Measurements from ENCODE around the gene HP. TPM values are rescaled to one million over a fixed set of nuclear protein-coding genes. Genes with fewer than 3 reads are reported as not detected.
"Not testable (repeated sequence)": the region's sequence is repeated elsewhere in the genome, so short reads cannot be mapped to it uniquely, and the experiment has no call there.

Gene HP, protein sequence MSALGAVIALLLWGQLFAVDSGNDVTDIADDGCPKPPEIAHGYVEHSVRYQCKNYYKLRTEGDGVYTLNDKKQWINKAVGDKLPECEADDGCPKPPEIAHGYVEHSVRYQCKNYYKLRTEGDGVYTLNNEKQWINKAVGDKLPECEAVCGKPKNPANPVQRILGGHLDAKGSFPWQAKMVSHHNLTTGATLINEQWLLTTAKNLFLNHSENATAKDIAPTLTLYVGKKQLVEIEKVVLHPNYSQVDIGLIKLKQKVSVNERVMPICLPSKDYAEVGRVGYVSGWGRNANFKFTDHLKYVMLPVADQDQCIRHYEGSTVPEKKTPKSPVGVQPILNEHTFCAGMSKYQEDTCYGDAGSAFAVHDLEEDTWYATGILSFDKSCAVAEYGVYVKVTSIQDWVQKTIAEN
- not detected in 2 replicates for total RNA-seq

DNA sequence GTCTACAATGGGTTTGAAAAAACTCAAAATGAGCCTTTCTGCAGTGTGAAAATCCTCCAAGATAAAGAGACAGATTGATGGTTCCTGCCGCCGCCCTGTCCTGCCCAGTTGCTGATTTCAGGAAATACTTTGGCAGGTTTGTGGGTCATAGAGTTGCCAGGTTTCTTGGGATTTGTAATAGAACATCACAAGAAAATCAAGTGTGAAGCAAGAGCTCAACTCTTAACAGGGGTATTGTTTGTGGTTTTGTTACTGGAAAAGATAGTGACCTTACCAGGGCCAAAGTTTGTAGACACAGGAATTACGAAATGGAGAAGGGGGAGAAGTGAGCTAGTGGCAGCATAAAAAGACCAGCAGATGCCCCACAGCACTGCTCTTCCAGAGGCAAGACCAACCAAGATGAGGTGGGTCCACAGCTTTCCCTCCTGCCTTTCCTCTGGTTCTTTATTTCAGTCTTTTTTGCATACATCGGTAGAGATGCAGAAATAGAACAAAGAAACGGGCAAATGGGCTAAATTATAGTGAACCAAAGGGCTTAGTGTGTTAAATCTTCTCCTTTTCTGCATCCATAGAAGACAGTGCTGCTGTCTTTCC lies at the start of gene HP:
HP (plus strand) TSS at position 252 of the 594 bp plus-strand sequence; CDS start at position 400, 148 bp downstream.
- intact Hi-C loops (cut with micrococcal nuclease) = not testable (repeated sequence)

DNA sequence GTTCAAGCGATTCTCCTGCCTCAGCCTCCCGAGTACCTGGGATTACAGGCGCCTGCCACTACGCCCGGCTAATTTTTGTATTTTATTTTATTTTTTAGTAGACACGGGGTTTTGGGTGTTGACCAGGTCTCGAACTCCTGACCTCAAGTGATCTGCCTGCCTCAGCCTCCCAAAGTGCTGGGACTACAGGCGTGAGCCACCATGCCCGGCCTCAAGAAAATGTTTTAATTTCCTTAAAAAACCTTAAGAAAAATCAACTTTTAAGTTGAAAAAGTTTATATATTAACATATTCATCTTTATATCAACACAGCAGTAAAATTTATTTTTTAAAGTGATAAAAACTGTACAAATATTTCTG lies 46.3 kb upstream of the HP start:
- intact Hi-C loops (cut with micrococcal nuclease) = loop anchor here (1.0 to 5.0 kb wide), 8 partner anchors 47 to 657 kb away; partner anchors contain the start of genes AP1G1, ATXN1L, DHX38 and IST1

DNA sequence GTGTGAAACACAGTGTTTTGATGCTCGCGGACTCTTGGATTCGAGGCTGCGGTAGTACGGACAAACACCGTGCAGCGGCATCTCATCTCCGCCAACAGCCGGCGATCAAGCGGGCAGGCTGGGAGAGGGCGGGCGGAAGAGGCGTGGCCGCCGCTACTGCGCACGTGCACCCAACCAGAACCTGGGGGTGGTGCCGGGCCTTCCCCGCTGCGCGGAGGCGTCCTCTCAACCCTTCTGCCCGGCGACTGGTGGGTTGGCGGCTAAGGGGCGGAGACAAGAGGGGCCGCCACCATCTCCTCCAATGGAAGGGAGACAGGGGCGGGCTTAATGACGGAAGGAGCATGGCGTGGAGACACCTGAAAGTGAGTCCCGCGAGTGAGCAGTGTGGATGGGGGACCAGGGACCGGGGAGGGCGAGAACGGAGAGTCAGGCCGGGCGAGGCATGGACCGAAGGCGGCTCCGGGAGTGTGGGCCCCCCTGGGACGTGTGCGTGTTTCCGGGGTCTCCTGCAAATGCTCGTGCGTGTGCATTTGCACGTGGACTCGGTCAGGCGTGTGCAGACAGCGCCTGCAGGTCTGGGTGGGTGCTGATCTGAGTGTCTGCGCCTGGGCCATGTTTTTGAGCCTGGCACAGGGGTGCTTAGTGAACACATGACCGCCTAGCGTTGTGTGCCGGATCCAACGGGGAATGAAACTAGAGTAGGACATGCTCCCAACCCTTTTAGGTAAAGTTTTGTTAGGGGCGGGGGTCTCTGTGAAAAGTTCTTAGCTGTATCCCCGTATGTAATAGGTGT lies 45.7 kb upstream of the HP start, which contains the start of gene DHODH:
DHODH (plus strand) TSS at position 321 of the 793 bp plus-strand sequence; CDS start at position 342, 21 bp downstream.
- intact Hi-C loops (cut with micrococcal nuclease) = loop anchor here (1.0 to 5.0 kb wide), 8 partner anchors 47 to 656 kb away; partner anchors contain the start of genes AP1G1, ATXN1L, DHX38 and IST1

DNA sequence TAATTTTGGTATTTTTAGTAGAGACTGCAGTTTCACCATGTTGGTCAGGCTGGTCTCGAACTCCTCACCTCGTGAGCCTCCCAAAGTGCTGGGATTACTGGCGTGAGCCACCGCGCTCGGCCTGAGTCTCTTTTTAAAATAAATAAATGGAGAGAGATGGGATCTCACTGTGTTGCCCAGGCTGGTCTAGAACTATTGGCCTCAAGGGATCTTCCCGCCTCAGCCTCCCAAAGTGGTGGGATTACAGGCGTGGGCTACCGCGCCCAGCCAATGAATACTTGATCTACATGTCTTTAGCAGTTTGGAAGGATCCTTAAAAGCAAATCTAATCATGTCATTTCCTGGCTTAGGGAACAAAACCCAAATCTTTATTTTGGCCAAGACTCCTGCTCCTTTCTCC lies 44.5 kb upstream of the HP start:
- intact Hi-C loops (cut with micrococcal nuclease) = loop anchor here (2.0 to 5.0 kb wide), 3 partner anchors 129 to 655 kb away; partner anchors contain the start of gene PHLPP2

DNA sequence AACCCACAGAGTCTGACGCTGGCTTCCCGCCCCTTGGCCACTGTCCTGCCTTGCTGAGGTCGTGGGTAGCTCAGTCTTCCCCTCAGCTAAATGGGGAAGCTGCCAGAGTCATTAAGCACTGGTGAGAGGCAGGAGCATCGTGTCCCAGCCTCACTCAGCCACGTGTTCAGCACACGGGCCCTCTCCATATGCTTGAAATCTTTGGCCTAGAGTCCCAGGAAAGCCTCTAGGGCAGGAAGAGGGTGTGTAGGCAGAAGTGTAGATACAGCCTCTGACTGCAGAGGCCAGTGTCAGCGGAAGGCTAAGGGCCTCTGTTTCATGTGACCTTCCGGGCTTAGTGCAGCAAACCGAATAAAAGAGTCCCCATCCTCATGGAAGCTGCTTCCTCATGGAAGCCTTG lies 41.7 kb upstream of the HP start:
- intact Hi-C loops (cut with micrococcal nuclease) = no loop called here

DNA sequence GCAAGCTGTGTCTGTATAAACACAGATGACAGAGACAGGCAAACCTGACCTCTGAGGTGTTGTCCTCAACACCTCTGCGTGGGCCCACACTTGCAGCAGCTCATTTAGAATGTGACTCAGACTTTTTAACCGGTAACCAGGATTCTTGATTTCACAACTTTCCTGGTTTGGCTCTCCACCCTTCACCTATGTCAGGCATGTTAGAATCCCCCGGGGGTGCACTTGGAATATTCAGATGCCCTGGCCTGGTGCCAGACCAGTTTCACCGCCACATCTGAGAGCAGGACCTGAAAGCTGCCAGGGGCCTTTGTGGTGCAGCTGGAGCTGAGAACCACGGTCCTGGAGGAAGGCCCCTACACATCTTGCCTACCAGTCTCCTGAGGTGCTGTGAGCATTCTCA lies 40.9 kb upstream of the HP start:
- intact Hi-C loops (cut with micrococcal nuclease) = no loop called here

DNA sequence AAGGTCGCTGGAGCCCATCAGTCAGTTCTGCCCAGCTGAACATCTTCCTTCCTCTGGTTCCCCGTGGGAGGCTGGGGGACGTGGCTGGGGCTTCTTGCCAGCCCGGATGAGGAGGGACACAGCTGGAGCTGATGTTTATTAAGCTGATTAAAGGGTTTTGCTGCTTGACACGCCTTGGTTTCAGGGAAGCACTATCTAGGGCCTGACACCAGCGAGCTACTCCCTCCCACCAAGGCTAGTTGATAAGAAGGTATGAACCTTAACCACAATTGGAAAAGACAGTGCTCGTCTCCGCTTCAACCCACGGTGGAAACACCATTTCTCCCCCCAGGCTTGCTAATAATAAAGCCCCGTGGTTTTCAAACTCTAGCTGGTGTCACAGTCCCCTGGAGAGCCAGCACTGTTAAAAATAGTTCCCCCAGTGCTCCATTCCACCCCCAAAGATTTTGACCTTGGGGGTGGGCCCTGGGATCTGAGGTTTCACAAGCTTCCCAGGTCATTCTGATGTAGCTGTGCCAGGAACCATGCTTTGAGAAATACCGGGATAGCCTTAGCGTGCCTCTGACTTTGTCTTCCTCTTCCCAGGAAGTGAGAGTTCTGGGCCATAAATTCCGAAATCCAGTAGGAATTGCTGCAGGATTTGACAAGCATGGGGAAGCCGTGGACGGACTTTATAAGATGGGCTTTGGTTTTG lies 40.3 kb upstream of the HP start:
- intact Hi-C loops (cut with micrococcal nuclease) = no loop called here

DNA sequence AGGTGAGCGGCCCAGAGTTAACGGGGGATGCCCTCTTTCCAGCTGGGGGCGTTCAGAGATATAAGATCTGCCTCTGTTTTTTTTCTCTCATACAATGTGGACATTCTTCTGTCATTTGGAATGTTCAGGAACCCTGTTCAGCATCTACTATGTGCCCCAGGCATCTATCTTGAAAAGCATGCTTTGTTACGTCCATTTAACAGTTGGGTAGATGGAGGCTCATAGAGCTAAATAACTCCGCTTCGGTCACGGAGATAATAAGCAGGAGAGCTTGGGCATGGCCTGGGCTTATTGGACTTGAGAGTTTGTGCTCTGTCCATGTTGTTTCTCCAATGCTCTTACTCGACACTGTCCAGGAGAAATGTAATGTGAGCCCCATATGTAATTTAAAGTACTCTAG lies 39.6 kb upstream of the HP start:
- intact Hi-C loops (cut with micrococcal nuclease) = no loop called here

DNA sequence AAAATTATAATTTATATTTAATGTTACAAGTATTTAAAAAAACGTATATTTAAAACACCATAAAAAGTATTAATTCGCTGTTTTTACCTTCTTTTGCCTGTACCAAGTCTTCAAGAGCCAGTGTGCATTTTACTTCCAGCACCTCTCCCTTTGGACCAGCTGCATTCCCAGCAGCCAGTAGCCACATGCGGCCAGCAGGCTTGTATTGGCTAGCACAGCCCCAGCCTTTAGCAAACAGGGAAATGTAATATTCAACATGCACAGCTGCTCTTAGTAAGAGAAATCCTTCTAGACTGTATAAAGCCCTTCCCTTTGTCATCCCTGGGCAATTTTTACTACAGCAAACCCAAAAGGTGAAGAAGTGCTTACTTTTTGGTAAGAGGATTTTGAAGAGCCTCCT lies 39.2 kb upstream of the HP start:
- intact Hi-C loops (cut with micrococcal nuclease) = no loop called here

DNA sequence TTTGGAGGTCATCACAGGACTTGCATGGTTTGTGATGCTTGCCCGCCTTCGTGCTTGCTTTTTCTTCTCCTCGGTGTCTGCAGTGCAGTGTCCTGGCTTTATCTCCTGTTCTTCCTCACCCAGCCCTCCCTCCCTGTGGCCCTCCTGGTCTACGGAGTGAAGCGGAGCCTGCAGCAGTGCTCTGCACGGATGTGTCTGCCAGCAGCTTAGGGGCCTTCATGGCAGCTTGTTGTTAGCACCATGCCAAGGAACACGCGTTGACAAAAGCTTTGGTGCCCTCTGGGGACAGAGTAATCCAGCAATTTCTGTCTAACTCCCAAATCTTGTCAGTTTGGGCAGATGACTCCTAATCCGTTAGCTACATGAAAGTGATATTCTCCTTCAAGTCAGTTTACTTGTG lies 35.8 kb upstream of the HP start:
- intact Hi-C loops (cut with micrococcal nuclease) = no loop called here

DNA sequence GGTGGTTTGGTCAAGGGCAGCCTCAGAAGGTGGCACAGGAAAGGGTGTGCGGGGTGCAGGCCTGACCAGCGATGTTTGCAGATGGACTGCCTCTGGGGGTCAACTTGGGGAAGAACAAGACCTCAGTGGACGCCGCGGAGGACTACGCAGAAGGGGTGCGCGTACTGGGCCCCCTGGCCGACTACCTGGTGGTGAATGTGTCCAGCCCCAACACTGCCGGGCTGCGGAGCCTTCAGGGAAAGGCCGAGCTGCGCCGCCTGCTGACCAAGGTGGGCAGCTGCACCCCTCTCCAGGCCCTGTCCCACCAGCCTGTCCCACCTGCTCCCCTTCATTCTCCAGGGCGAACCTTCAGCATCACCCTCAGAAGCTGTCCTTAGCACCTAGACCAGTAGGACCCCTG lies 33.3 kb upstream of the HP start:
- intact Hi-C loops (cut with micrococcal nuclease) = no loop called here

DNA sequence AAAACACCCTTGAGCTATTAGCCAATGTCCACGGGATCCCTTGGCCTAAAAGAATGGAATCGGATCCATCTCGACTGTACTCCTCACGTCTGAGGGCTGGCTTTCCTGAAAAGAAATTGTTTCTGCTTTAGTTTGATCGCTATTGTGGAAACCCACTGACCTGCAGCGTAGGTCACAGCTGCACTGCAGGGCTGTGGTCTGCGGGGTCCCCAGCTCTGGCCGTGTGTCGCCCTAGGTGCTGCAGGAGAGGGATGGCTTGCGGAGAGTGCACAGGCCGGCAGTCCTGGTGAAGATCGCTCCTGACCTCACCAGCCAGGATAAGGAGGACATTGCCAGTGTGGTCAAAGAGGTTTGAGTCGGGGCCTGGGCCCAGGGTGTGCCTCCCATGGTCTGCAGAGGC lies 32.2 kb upstream of the HP start:
- intact Hi-C loops (cut with micrococcal nuclease) = no loop called here

DNA sequence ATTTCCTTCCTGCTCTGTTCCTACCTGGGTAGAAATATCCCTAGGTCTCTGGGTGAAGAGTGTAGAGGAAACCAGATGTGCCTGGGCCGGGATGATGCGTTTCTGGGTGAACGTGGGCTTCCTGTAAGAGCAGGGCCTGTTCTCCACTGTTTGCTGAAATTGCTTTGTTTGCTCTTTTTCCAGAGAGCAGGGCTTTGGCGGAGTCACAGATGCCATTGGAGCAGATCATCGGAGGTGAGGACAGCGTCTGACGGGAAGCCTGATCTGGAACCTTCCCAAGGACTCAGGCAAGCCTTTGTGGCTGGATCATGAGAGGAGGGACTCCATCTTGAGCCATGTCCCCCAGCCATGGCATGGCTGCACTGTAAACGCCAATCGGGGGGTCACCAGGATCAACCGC lies 30.3 kb upstream of the HP start:
- intact Hi-C loops (cut with micrococcal nuclease) = no loop called here

DNA sequence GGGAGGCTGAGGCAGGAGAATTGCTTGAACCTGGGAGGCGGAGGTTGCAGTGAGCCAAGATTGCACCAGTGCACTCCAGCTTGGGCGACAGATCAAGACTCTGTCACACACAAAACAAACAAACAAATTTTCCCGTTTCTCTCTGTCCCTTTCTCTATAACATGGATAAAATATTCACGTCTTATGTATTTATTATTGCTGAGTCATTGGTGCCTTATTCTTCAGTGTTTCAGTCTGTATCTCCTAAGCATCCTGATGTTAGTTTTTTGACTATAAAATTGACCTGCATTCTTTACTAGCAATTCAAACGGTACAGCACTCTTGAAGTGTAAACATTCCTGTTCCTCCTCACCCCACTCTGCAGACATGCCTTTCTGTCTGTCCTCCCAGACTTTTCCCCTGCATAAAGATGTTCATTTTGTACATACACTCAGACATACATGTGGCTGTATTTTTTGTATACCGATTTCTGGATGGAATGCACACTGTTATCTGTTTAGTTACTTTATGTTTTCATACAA lies 29.4 kb upstream of the HP start:
- intact Hi-C loops (cut with micrococcal nuclease) = no loop called here

DNA sequence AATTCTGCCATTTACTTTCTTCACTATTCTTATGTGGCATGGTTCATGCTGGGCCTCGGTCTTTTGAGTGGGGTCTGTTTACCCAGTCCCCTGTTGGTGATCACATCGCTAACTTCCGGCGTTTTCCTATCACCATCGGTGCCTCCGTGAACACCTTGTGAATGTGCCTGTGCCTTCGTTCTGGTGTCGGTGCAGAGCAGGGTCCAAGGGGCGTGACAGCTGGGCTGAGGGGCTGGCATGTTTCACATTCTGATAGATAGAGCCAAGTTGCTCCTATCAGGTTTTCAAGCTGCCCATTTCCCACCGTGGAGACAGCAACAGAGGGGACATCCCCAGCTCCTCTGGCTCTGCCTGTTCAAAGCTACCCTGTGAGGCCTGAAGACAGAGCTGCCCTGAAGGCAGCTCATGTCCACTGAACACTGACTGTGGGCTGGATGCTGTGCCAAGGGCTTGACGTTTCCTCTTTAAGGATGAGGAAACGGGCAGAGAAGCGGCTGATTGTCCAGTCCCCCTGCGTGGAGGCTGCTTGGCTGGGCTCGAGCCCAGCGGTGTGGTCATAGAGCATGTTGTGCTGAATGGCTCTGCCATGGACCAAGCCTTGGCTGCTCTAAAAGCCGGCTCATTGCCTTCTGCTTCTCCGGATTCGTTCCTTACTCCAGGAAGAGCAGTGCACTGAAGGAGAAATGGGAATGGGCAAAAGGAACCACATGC lies 28.7 kb upstream of the HP start:
- intact Hi-C loops (cut with micrococcal nuclease) = no loop called here

DNA sequence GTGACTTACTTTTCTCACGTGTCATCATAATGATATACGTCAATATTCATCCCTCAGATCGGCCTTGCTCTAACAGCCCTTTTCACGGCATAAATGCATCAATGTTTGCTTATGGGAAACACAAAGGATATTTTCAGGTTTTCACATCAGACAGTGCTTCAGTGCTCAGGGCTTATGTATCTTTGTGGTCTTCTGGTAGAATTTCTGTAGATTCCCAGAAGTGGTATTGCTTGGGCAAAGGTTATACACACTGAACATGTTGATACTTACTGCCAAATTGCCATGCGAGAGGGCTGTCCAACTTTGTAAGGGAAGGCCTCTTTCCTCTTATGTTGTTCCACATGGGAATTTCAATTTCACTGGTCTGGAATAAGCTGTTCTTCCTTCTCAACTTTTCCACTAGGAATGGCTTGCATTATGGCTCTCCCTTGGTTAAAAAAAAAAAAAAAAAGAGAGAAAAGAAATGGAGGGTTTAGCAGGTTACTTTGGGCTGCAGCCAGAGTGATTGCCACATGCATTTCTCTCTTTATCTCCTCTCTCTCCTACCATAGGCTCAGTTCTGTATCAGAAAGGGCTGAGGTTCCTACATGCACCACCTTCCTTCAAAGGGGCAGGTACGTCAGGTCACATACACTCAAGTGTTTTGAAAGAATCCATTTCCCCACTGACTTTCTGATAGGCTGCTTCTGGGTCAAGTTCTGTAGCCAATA lies 26.5 kb upstream of the HP start:
- intact Hi-C loops (cut with micrococcal nuclease) = no loop called here

DNA sequence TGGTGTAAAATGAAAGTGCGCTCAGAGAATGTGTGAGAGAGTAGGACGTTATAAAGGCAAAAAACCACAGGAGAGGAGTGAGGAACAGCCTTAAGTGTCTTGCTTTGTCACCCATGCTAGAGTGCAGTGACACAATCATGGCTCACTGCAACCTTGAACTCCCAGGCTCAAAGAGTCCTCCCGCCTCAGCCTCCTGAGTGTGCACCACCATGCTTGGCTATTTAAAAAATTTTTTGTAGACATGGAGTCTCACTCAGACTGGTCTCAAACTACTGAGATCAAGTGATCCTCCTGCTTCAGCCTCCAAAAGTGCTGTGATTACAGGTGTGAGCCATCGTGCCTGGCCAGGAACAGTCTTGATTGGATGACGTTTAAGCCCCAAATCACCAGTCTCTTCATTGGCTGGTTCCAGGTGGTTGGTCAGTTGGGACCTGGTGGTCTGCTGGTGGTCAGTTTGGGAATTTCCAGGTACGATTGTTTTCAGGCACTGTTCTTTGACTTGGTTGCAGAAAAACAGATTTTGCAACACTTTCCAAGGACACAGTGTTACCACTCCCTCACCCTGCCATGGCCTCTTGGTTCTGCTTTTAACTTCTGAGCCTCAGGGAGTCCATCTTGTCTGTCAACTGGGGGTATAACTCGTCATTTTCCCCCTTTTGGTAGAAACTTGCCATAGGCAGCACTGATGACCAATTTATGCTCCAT lies 24.6 kb upstream of the HP start:
- intact Hi-C loops (cut with micrococcal nuclease) = no loop called here

DNA sequence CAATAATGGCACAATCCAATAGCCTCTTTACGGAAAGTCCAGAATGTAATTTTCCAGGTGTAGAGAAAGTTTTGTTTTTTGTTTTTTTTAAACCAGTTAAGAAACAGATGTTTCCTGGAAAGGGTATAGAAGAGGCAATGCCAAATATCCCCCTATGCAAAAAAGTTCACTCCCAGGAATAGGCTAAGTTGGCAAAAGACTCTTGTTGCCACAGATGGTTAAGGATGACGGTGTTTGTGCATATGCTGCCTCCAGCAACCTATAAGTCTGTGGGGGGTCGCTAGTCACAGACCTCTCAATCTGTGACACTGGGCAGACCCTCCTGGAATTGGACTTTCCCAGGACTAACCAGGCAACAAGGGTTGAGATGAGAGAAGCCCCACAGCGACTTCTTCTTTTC lies 20.9 kb upstream of the HP start:
- intact Hi-C loops (cut with micrococcal nuclease) = no loop called here

DNA sequence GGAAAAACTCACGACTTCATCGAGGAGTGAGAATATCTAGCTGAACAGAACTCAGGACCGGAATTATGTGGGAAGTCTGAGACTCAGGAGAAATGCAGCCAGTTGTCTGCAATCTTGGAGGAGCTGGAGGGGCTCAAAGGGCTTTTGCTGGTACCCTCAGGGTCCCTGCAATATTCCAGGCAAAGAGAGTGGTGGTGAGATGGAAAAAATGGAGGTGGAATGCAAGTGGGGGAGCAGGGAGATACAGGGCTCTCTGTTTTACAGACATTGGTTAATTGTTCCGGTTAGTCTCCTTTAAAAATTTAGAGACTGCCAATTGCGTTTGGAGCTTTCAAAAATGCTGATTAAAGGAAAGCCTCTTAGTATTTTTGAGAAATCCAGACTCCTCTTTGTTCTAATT lies 18.2 kb upstream of the HP start:
- intact Hi-C loops (cut with micrococcal nuclease) = no loop called here
